H1 (cell line): Measurements from ENCODE around the gene BRME1. TPM values are rescaled to one million over a fixed set of nuclear protein-coding genes. Genes with fewer than 3 reads are reported as not detected.

Experiments
- CTCF ChIA-PET: fragments of 300-600 bp; sonication (Branson Sonifier 250); formaldehyde crosslinking; loops from one replicate; lab custom pipeline; 2021; ENCODE audit not compliant: partially characterized antibody; lab: Charles Lee
- POLR2A ChIA-PET: fragments of 300-600 bp; sonication (Branson Sonifier 250); formaldehyde crosslinking; loops from one replicate; lab custom pipeline; 2021; ENCODE audit warnings: inconsistent platforms; ENCODE audit not compliant: partially characterized antibody; lab: Charles Lee
- DNase-seq, 2 experiments: peaks; one replicate each; pipeline versions ENCODE4 v3.0.0 to v3.0.0-alpha.2; 2010 to 2022; ENCODE audit warnings: low spot score in 2 of 2, low read depth in 1 of 2, mixed read lengths in 1 of 2
- FAIRE-seq: peaks from 2 replicates; lab custom pipeline; 2011; peaks lifted over from hg19 to GRCh38; lab: Jason Lieb, UNC
- H2AFZ ChIP-seq: 2 replicates; pipeline ENCODE4 v1.8.1; 2012; ENCODE audit warnings: low read length, inconsistent platforms
- H2AK5ac ChIP-seq: 2 replicates; pipeline ENCODE4 v1.6.1; 2013; ENCODE audit warnings: low read depth, low read length
- H2BK120ac ChIP-seq: replicated peaks from 2 replicates; pipeline ENCODE3; 2013; ENCODE audit warnings: low read depth, low read length, inconsistent platforms
- H2BK12ac ChIP-seq: 2 replicates; pipeline ENCODE4 v1.6.1; 2013; ENCODE audit warnings: low read depth, low read length
- H2BK15ac ChIP-seq: 2 replicates; pipeline ENCODE4 v1.6.1; 2013; ENCODE audit warnings: low read length
- H2BK20ac ChIP-seq: 2 replicates; pipeline ENCODE4 v1.6.1; 2013; ENCODE audit warnings: low read length
- H2BK5ac ChIP-seq: 2 replicates; pipeline ENCODE4 v1.6.1; 2013; ENCODE audit warnings: low read depth, low read length
- H3K14ac ChIP-seq: 2 replicates; pipeline ENCODE4 v1.6.1; 2013; ENCODE audit warnings: inconsistent platforms; ENCODE audit not compliant: insufficient read length
- H3K18ac ChIP-seq: 2 replicates; pipeline ENCODE4 v1.6.1; 2013; ENCODE audit warnings: low read length; ENCODE audit errors: extremely low read depth
- H3K23ac ChIP-seq: 2 replicates; pipeline ENCODE4 v1.6.1; 2013; ENCODE audit warnings: inconsistent platforms; ENCODE audit not compliant: insufficient read length
- H3K23me2 ChIP-seq: 2 replicates; pipeline ENCODE4 v1.6.1; 2013; ENCODE audit warnings: low read depth, low read length
- H3K27ac ChIP-seq: 2 replicates; pipeline ENCODE4 v1.6.1; 2011; ENCODE audit warnings: low read depth, low read length, inconsistent platforms
- H3K27me3 ChIP-seq, 4 experiments: replicated peaks in 1 of 4; 1 replicate in 1 of 4; 2 replicates in 3 of 4; pipeline versions ENCODE4 v1.6.1 to v1.8.1; 2011 to 2013; ENCODE audit warnings: low read length in 3 of 4, mild to moderate bottlenecking in 3 of 4, inconsistent platforms in 2 of 4, mixed read lengths in 2 of 4, moderate library complexity in 1 of 4; ENCODE audit not compliant: control insufficient read depth in 3 of 4, insufficient read depth in 3 of 4; ENCODE audit errors: extremely low read depth in 1 of 4
- H3K36me3 ChIP-seq, 4 experiments: 2 replicates each; pipeline versions ENCODE4 v1.6.1 to v1.8.1; 2011 to 2013; ENCODE audit warnings: mild to moderate bottlenecking in 4 of 4, low read length in 3 of 4, moderate library complexity in 2 of 4, control low read depth in 1 of 4, inconsistent platforms in 1 of 4; ENCODE audit not compliant: insufficient read depth in 4 of 4, control insufficient read depth in 2 of 4
- H3K4ac ChIP-seq: replicated peaks from 2 replicates; pipeline ENCODE3; 2013; ENCODE audit warnings: low read length, low read depth, mixed read lengths, inconsistent platforms; ENCODE audit not compliant: insufficient read length
- H3K4me1 ChIP-seq, 4 experiments: replicated peaks in 1 of 4; 1 replicate in 1 of 4; 2 replicates in 3 of 4; pipeline versions ENCODE4 v1.6.1 to v1.8.1; 2011 to 2013; ENCODE audit warnings: low read length in 3 of 4, inconsistent platforms in 2 of 4, mixed read lengths in 1 of 4; ENCODE audit not compliant: insufficient read depth in 4 of 4, control insufficient read depth in 3 of 4
- H3K4me2 ChIP-seq, 2 experiments: 2 replicates each; pipeline versions ENCODE4 v1.6.1 to v1.8.1; 2011 to 2013; ENCODE audit warnings: low read depth in 2 of 2, low read length in 2 of 2, control low read depth in 1 of 2, inconsistent platforms in 1 of 2, mild to moderate bottlenecking in 1 of 2; ENCODE audit not compliant: insufficient read depth in 1 of 2
- H3K4me3 ChIP-seq, 4 experiments: fragments of 200-600, 300-600 bp in 1 of 4; sonication (generic), shearing (Covaris generic), sonication (Bioruptor Twin) in 1 of 4; 2 replicates each; pipeline versions ENCODE4 v1.5.1 to v1.8.1; 2011 to 2016; ENCODE audit warnings: low read length in 4 of 4, low read depth in 3 of 4, control low read depth in 2 of 4, inconsistent platforms in 2 of 4, mild to moderate bottlenecking in 2 of 4, mixed read lengths in 1 of 4, moderate library complexity in 1 of 4; ENCODE audit not compliant: insufficient read depth in 2 of 4; ENCODE audit errors: extremely low read depth in 1 of 4
- H3K56ac ChIP-seq: replicated peaks from 2 replicates; pipeline ENCODE3; 2013; ENCODE audit warnings: low read depth, mild to moderate bottlenecking, mixed read lengths, low read length, inconsistent platforms; ENCODE audit not compliant: insufficient read length
- H3K79me1 ChIP-seq: 2 replicates; pipeline ENCODE4 v1.6.1; 2013; ENCODE audit warnings: low read depth, low read length, control low read depth
- H3K79me2 ChIP-seq, 2 experiments: 2 replicates each; pipeline versions ENCODE4 v1.6.1 to v1.8.1; 2012 to 2013; ENCODE audit warnings: low read length in 2 of 2, mild to moderate bottlenecking in 2 of 2, inconsistent platforms in 1 of 2; ENCODE audit not compliant: insufficient read depth in 2 of 2, control insufficient read depth in 1 of 2
- H3K9ac ChIP-seq, 4 experiments: replicated peaks in 1 of 4; 1 replicate in 1 of 4; 2 replicates in 3 of 4; pipeline versions ENCODE4 v1.6.1 to v1.8.1; 2011 to 2013; ENCODE audit warnings: low read depth in 3 of 4, low read length in 3 of 4, control low read depth in 2 of 4, mild to moderate bottlenecking in 2 of 4, moderate library complexity in 2 of 4, inconsistent platforms in 1 of 4; ENCODE audit errors: extremely low read depth in 1 of 4
- H3K9me3 ChIP-seq, 2 experiments: 2 replicates each; pipeline versions ENCODE4 v1.6.1 to v1.8.1; 2012 to 2013; ENCODE audit warnings: mild to moderate bottlenecking in 2 of 2, moderate library complexity in 2 of 2, control low read depth in 1 of 2, inconsistent platforms in 1 of 2, low read depth in 1 of 2, low read length in 1 of 2, mixed read lengths in 1 of 2; ENCODE audit not compliant: insufficient read depth in 2 of 2
- H4K20me1 ChIP-seq, 2 experiments: replicated peaks in 1 of 2; 2 replicates each; pipeline versions ENCODE3 to v1.8.1; 2011 to 2013; ENCODE audit warnings: inconsistent platforms in 2 of 2, low read length in 2 of 2, mild to moderate bottlenecking in 1 of 2; ENCODE audit not compliant: insufficient read depth in 2 of 2, control insufficient read depth in 1 of 2
- H4K5ac ChIP-seq: 2 replicates; pipeline ENCODE4 v1.6.1; 2013; ENCODE audit warnings: low read length, low read depth, mixed read lengths, inconsistent platforms; ENCODE audit not compliant: insufficient read length
- H4K8ac ChIP-seq: 2 replicates; pipeline ENCODE4 v1.8.0; 2013; ENCODE audit warnings: mild to moderate bottlenecking, moderate library complexity, low read length, inconsistent platforms; ENCODE audit not compliant: insufficient read depth; ENCODE audit errors: extremely low read depth
- H4K91ac ChIP-seq: replicated peaks from 2 replicates; pipeline ENCODE3; 2013; ENCODE audit warnings: low read length, mixed read lengths, inconsistent platforms; ENCODE audit not compliant: insufficient read length
- ASH2L ChIP-seq: fragments of 200-600, 300-600 bp; sonication (generic); IDR thresholded peaks from one replicate; pipeline ENCODE4 v1.7.1; 2017; ENCODE audit warnings: low read length
- CBX5 ChIP-seq: fragments of 300-800, 300-1000 bp; sonication (generic); IDR thresholded peaks from 2 replicates; pipeline ENCODE4 v1.7.1; 2016; ENCODE audit warnings: antibody characterized with exemption, low read length, low read depth
- CBX8 ChIP-seq: fragments of 300-800, 300-1000 bp; sonication (generic); IDR thresholded peaks from 2 replicates; pipeline ENCODE4 v1.7.1; 2016; ENCODE audit warnings: low read depth, low read length, borderline replicate concordance
- NANOG ChIP-seq: IDR thresholded peaks from 2 replicates; pipeline ENCODE4 v1.6.1; 2011; ENCODE audit warnings: low read length, low read depth, mild to moderate bottlenecking, inconsistent platforms; ENCODE audit not compliant: insufficient read depth, poor library complexity, severe bottlenecking
- RBBP5 ChIP-seq: IDR thresholded peaks from 2 replicates; pipeline ENCODE4 v1.7.1; 2012; ENCODE audit warnings: low read depth, mild to moderate bottlenecking, inconsistent platforms, low read length, moderate library complexity, borderline replicate concordance
- WGBS, 2 experiments: shearing (Covaris generic) in 1 of 2; methylation state at CpG; one replicate each; pipeline versions ENCODE4 v1.1.6 to v1.1.7; 2013 to 2015; ENCODE audit warnings: low lambda C conversion rate in 2 of 2, mixed read lengths in 2 of 2, inconsistent platforms in 1 of 2, low coverage in 1 of 2, missing lambda C conversion rate in 1 of 2; ENCODE audit not compliant: insufficient replicate concordance in 2 of 2, insufficient coverage in 1 of 2, insufficient read length in 1 of 2; ENCODE audit errors: extremely low coverage in 1 of 2, missing lambda C conversion rate in 1 of 2; 5-methylcytosine and 5-hydroxymethylcytosine counted together
- polyA plus RNA-seq, 7 experiments: library from polyadenylated mRNA; depleted of rRNA in 3 of 7; stranded (reverse) in 5 of 7; unstranded in 2 of 7; fragments of >200 nt in 5 of 7; fragments of 200-250 nt in 2 of 7; gene quantifications; 1 replicate in 5 of 7; 2 replicates in 1 of 7; 4 replicates in 1 of 7; pipeline versions ENCODE4 v1.2.1 to v1.2.3, GENCODE V29; 2011 to 2013; ENCODE audit warnings: missing spikeins in 2 of 7, mixed read lengths in 2 of 7
- total RNA-seq: library from RNA; stranded (reverse); fragmentation: NEBNext Ultra II Directional; extraction: Animal tissue kit (Norgen Biotek cat#: 25700); gene quantifications from 2 replicates; pipeline ENCODE4 v1.2.1, GENCODE V29; 2021

Gene BRME1
- total and polyA plus RNA-seq, 2 of the 8 experiments (the other 6 are each of a cell fraction or from before 2014, with no cell fraction given) = 4.6 to 4.7 TPM

DNA sequence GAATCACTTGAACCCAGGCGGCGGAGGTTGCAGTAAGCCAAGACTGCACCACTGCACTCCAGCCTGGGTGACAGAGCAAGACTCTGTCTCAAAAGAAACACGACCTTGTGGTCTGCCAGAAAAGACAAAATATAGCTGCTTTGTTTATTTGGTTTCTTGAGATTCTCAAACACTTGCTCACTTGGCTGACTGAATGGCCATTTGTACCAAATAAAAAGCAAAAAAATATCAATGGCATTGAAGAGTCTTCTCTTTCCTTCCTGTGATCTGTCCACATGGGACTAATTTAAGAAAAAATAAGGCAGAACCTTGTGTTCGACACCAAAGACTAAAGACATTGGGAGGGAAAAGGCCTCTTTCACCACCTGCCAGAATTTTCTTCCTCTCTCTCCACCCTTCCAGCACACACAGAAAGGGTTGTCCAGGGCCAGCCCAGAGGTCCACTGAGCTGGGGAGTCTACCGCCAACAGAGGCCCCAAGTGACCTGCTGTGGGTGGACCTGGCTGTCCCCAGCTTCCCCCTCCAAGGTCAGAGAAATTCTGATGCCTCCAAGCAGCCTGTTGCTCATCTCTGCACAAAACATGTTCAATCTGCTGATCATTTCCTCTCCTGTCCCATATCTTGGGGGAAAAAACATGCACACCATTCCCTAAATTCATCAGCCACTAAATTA is 5.9 kb downstream of the BRME1 start:
- Histone ChIP-seq H3K18ac (no peak overlapping the region), H2BK15ac (no peak overlapping the region), H4K8ac (no peak overlapping the region), H3K79me2 (no peaks in the 10 kb centered on the region), H3K36me3 (no peaks in the 10 kb centered on the region), H3K27ac (no peak overlapping the region), H3K4me2 (no peak overlapping the region), H2BK12ac (no peak overlapping the region), H3K9ac (no peak overlapping the region), H2AK5ac (no peak overlapping the region), H2AFZ (no peak overlapping the region), H3K4ac (no peak overlapping the region), H3K56ac (no peak overlapping the region), H3K9me3 (no peaks in the 10 kb centered on the region), H2BK120ac (no peak overlapping the region), H3K23ac (no peak overlapping the region), H4K91ac (no peak overlapping the region), H3K14ac (no peak overlapping the region), H4K5ac (no peak overlapping the region), H3K79me1 (no peaks in the 10 kb centered on the region), H2BK5ac (no peak overlapping the region), H2BK20ac (no peak overlapping the region), H4K20me1 (no peaks in the 10 kb centered on the region), H3K4me1 (no peaks in the 10 kb centered on the region), H3K27me3 (peaks cover 0 to 1% (median 0%) of the 10 kb centered on the region in 4 experiments; a peak in 1 of 7 replicates), H3K23me2 (no peaks in the 10 kb centered on the region), H3K4me3 (no peak overlapping the region)
- FAIRE-seq (no peak), DNase-seq (no peak)
- ChIA-PET CTCF (interaction anchor here (0.9 to 1.8 kb wide), 5 partner anchors 9 to 122 kb away, joined by 3 to 4 read pairs (median 3); partner anchors contain the start of gene NANOS3), POLR2A (interaction anchor here (1.2 kb wide), 1 partner anchor 11 kb away, joined by 4 read pairs; no protein-coding TSS in a partner anchor)
- no peak for TF ChIP-seq NANOG
- no peak for TF ChIP-seq CBX5
- TF ChIP-seq CBX8 = no peak
- TF ChIP-seq ASH2L = no peak
- TF ChIP-seq RBBP5 = no peak
- WGBS, 2 experiments = 89% methylated on average over 5 of the region's 5 CpGs; no CpG with 5 or more reads in 1 of the 2 experiments
